K562 (cell line): ENCODE data around the gene TARBP1. TPM values are rescaled to one million over a fixed set of nuclear protein-coding genes. Genes with fewer than 3 reads are reported as not detected.

Source experiments
- AFF4 ChIP-seq: sonication (generic); formaldehyde crosslinking; IDR thresholded peaks from 2 replicates; pipeline ENCODE4 v1.8.0; 2023; ENCODE audit warnings: mild to moderate bottlenecking, missing genetic modification reagents
- BRD4 ChIP-seq: fragments of 200-600 bp; sonication (generic); IDR thresholded peaks from 2 replicates; pipeline ENCODE4 v1.6.1; 2017; ENCODE audit warnings: inconsistent platforms
- CHD1 ChIP-seq: fragments of 200-600 bp; sonication (generic); IDR thresholded peaks from one replicate; pipeline ENCODE4 v1.6.1; 2012; ENCODE audit warnings: mild to moderate bottlenecking, moderate library complexity, low read length, inconsistent platforms
- CHD7 ChIP-seq: fragments of 200-600 bp; sonication (generic); IDR thresholded peaks from one replicate; pipeline ENCODE4 v1.6.1; 2012; ENCODE audit warnings: mild to moderate bottlenecking, low read depth, low read length, inconsistent platforms
- HMBOX1 ChIP-seq: sonication (generic); IDR thresholded peaks from 2 replicates; pipeline ENCODE4 v1.6.1; 2016
- MYNN ChIP-seq, 2 experiments: sonication (generic); formaldehyde crosslinking in 1 of 2; IDR thresholded peaks; 2 replicates each; pipeline versions ENCODE4 v1.5.0 to v1.6.1; 2016 to 2020; ENCODE audit warnings: antibody characterized with exemption in 1 of 2, missing genetic modification reagents in 1 of 2
- NCOA6 ChIP-seq: fragments of 450-650 bp; IDR thresholded peaks from 2 replicates; pipeline ENCODE4 v1.6.1; 2017; ENCODE audit warnings: mild to moderate bottlenecking
- THRAP3 ChIP-seq: fragments of 450-650 bp; IDR thresholded peaks from 2 replicates; pipeline ENCODE4 v1.6.1; 2016; ENCODE audit warnings: mild to moderate bottlenecking, inconsistent platforms, borderline replicate concordance
- polyA plus RNA-seq, 8 experiments: library from polyadenylated mRNA; depleted of rRNA in 4 of 8; stranded (reverse) in 5 of 8; unstranded in 3 of 8; fragments of >200 nt; fragmentation: Nextera tagmentation in 2 of 8; fragmentation: Illumina TruSeq in 1 of 8; extraction: Ambion mirVana in 2 of 8; extraction: Trizol in 1 of 8; gene quantifications; 2 replicates each; pipeline versions ENCODE4 v1.2.1 to v1.2.3, GENCODE V29; 2011 to 2014; ENCODE audit warnings: inconsistent platforms in 1 of 8, missing spikeins in 1 of 8
- total RNA-seq, 7 experiments: library from RNA; depleted of rRNA in 6 of 7; stranded (reverse); fragments of >200 nt in 6 of 7; fragmentation: Illumina TruSeq in 2 of 7; extraction: Trizol in 2 of 7; gene quantifications; 2 replicates each; pipeline versions ENCODE4 v1.2.1 to v1.2.3, GENCODE V29; 2011 to 2021; ENCODE audit warnings: low replicate concordance in 1 of 7
- TF ChIP-seq, protein P1 (sequence below): sonication (generic); formaldehyde crosslinking; IDR thresholded peaks from 2 replicates; pipeline ENCODE4 v1.8.1; 2023; ENCODE audit warnings: mild to moderate bottlenecking, missing genetic modification reagents

TARBP1 gene
- total and polyA plus RNA-seq, 9 of the 15 experiments (the other 6 are each of a cell fraction or from before 2014, with no cell fraction given) = 8.8 to 48.0 (median 22.9) TPM

GRCh38 chr1:234398849-234399381, 80.1 kb downstream of the TARBP1 start (continued):
- TF ChIP-seq CHD7 (no peak), BRD4 (no peak), THRAP3 (no peak), MYNN (IDR thresholded peaks at IDR 0.05) (no peak), MYNN (CRISPR knock-in tag; IDR thresholded peaks at IDR 0.05) (no peak), CHD1 (no peak), AFF4 (CRISPR knock-in tag) (no peak), HMBOX1 (peak; percentile 86), NCOA6 (no peak)
- TF ChIP-seq, protein P1, sequence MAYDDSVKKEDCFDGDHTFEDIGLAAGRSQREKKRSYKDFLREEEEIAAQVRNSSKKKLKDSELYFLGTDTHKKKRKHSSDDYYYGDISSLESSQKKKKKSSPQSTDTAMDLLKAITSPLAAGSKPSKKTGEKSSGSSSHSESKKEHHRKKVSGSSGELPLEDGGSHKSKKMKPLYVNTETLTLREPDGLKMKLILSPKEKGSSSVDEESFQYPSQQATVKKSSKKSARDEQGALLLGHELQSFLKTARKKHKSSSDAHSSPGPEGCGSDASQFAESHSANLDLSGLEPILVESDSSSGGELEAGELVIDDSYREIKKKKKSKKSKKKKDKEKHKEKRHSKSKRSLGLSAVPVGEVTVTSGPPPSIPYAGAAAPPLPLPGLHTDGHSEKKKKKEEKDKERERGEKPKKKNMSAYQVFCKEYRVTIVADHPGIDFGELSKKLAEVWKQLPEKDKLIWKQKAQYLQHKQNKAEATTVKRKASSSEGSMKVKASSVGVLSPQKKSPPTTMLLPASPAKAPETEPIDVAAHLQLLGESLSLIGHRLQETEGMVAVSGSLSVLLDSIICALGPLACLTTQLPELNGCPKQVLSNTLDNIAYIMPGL = 0 out of 2 replicates have a peak, but pooled peaks have one; percentile 41
